ENCODE measurements around the gene HGFAC. TPM values are rescaled to one million over a fixed set of nuclear protein-coding genes. Genes with fewer than 3 reads are reported as not detected.

HGFAC gene
- total and polyA plus RNA-seq, 7 donors: 0.22 to 0.55 (median 0.36) TPM; not detected in 2

GRCh38 chr4:3495204-3495975 is 53.6 kb downstream of the HGFAC start:
- H3K9me3 ChIP-seq: no peaks in the 10 kb centered on the region
- no peaks in the 10 kb centered on the region for H3K4me1 ChIP-seq
- peaks cover 5 to 60% (median 46%) of the 10 kb centered on the region in 3 donors for H3K27me3 ChIP-seq
- intact Hi-C loops (cut with DNase I): no loop called here
- no peak overlapping the region for H3K27ac ChIP-seq
- peaks cover 0 to 6% (median 0%) of the 10 kb centered on the region in 4 donors for H3K36me3 ChIP-seq
- 55 to 81% methylated on average over 28 of the region's 28 CpGs for WGBS, 2 donors
- H3K4me3 ChIP-seq: no peak overlapping the region
- no peak for TF ChIP-seq POLR2A (IDR thresholded peaks at IDR 0.05)
- TF ChIP-seq CTCF (IDR thresholded peaks at IDR 0.05): no peak
- no peak for TF ChIP-seq POLR2AphosphoS5 (IDR thresholded peaks at IDR 0.05)
- TF ChIP-seq EP300 (IDR thresholded peaks at IDR 0.05): no peak
- DNase-seq: no peak

- TF ChIP-seq POLR2AphosphoS5 (IDR thresholded peaks at IDR 0.05) (no peak), EP300 (IDR thresholded peaks at IDR 0.05) (no peak), POLR2A (IDR thresholded peaks at IDR 0.05) (no peak), CTCF (IDR thresholded peaks at IDR 0.05) (no peak)
- Histone ChIP-seq H3K27ac (no peak overlapping the region), H3K36me3 (peaks cover 0 to 6% (median 0%) of the 10 kb centered on the region in 4 donors), H3K4me1 (no peaks in the 10 kb centered on the region), H3K9me3 (no peaks in the 10 kb centered on the region), H3K4me3 (no peak overlapping the region), H3K27me3 (peaks cover 5 to 57% (median 46%) of the 10 kb centered on the region in 3 donors)
- WGBS, 2 donors: 27 to 57% methylated on average over 14 of the region's 14 CpGs
- DNase-seq: no peak
- intact Hi-C loops (cut with DNase I): no loop called here
Measured at GRCh38 chr4:3496021-3496420, 54.3 kb downstream of the HGFAC start.

- Histone ChIP-seq H3K36me3 (peaks cover 0 to 8% (median 0%) of the 10 kb centered on the region in 4 donors), H3K27ac (no peak overlapping the region), H3K27me3 (peaks cover 4 to 50% (median 39%) of the 10 kb centered on the region in 3 donors), H3K4me3 (no peak overlapping the region), H3K4me1 (no peaks in the 10 kb centered on the region), H3K9me3 (no peaks in the 10 kb centered on the region)
- no peak for TF ChIP-seq POLR2A (IDR thresholded peaks at IDR 0.05)
- DNase-seq: no peak
- intact Hi-C loops (cut with DNase I): no loop called here
- 50 to 87% methylated on average over 6 of the region's 6 CpGs for WGBS, 2 donors
Measured at GRCh38 chr4:3497095-3497494, 55.3 kb downstream of the HGFAC start.

GRCh38 chr4:3497523-3498389 is 56.0 kb downstream of the HGFAC start:
- TF ChIP-seq EP300 (IDR thresholded peaks at IDR 0.05): no peak
- no peak for TF ChIP-seq CTCF (IDR thresholded peaks at IDR 0.05)
- no peak for TF ChIP-seq POLR2AphosphoS5 (IDR thresholded peaks at IDR 0.05)
- Histone ChIP-seq H3K27ac (no peak overlapping the region), H3K27me3 (peaks cover 3 to 43% (median 33%) of the 10 kb centered on the region in 3 donors), H3K4me1 (no peaks in the 10 kb centered on the region), H3K9me3 (no peaks in the 10 kb centered on the region), H3K36me3 (peaks cover 0 to 14% (median 0%) of the 10 kb centered on the region in 4 donors), H3K4me3 (no peak overlapping the region)
- WGBS, 2 donors: 60 to 86% methylated on average over 24 of the region's 24 CpGs
- intact Hi-C loops (cut with DNase I): no loop called here
- DNase-seq: no peak

GRCh38 chr4:3498407-3498806 is 56.6 kb downstream of the HGFAC start:
- H3K9me3 ChIP-seq: no peaks in the 10 kb centered on the region
- no peak for DNase-seq
- no peak for TF ChIP-seq CTCF (IDR thresholded peaks at IDR 0.05)
- TF ChIP-seq EP300 (IDR thresholded peaks at IDR 0.05): no peak
- TF ChIP-seq POLR2A (IDR thresholded peaks at IDR 0.05): no peak
- no peak for TF ChIP-seq POLR2AphosphoS5 (IDR thresholded peaks at IDR 0.05)
- no peaks in the 10 kb centered on the region for H3K4me1 ChIP-seq
- no peak overlapping the region for H3K4me3 ChIP-seq
- WGBS, 2 donors: 80 to 87% methylated on average over 11 of the region's 11 CpGs
- intact Hi-C loops (cut with DNase I): no loop called here
- peaks cover 0 to 36% (median 26%) of the 10 kb centered on the region in 3 donors for H3K27me3 ChIP-seq
- peaks cover 0 to 19% (median 0%) of the 10 kb centered on the region in 4 donors for H3K36me3 ChIP-seq
- H3K27ac ChIP-seq: no peak overlapping the region

Data from sigmoid colon (tissue), 7 donors.